Right lobe of liver (tissue), 4 donors: ENCODE measurements around the gene PRKAB2.

Experiments used
- CTCF ChIP-seq, 4 donors: fragments of 200-600 bp in 3 of 4; fragments of 450-650 bp in 1 of 4; IDR thresholded peaks; one replicate each; pipeline versions ENCODE4 v1.5.1 to v1.8.0; 2016 to 2022; ENCODE audit warnings: antibody characterized with exemption in 4 of 4, mild to moderate bottlenecking in 2 of 4
- POLR2A ChIP-seq: fragments of 450-650 bp; IDR thresholded peaks from one replicate; pipeline ENCODE4 v1.6.1; 2017; ENCODE audit warnings: antibody characterized with exemption, mild to moderate bottlenecking
- donor health status: DM: no; HTN: no; CAD: no.
- donor health status: DM: no; HTN: no; CAD: no.
- donor health status: DM: no; HTN: yes; CAD: no.

- TF ChIP-seq CTCF (IDR thresholded peaks at IDR 0.05) (no peak), POLR2A (no peak)
Measured at GRCh38 chr1:147109041-147109440, 63.2 kb downstream of the PRKAB2 start.
